HAP-1 (cell line): ENCODE measurements around the gene LYSMD2.
"Not testable (repeated sequence)": the region's sequence is repeated elsewhere in the genome, so short reads cannot be mapped to it uniquely, and the experiment has no call there.

Source experiments
- DNase-seq, 2 experiments: peaks; one replicate each; pipeline ENCODE4 v3.0.0-alpha.2; 2016 to 2020; ENCODE audit warnings: low spot score in 2 of 2
- H3K27me3 ChIP-seq: fragments of 250-450 bp; sonication (Bioruptor Pico); 2 replicates; pipeline ENCODE4 v1.5.1; 2020; ENCODE audit warnings: low read depth, mild to moderate bottlenecking, moderate library complexity
- H3K36me3 ChIP-seq: fragments of 250-450 bp; sonication (Bioruptor Pico); replicated peaks from 2 replicates; pipeline ENCODE4 v1.5.1; 2020; ENCODE audit warnings: mild to moderate bottlenecking
- H3K4me1 ChIP-seq: fragments of 250-450 bp; sonication (Bioruptor Pico); 2 replicates; pipeline ENCODE4 v1.5.1; 2020; ENCODE audit warnings: mild to moderate bottlenecking
- H3K4me3 ChIP-seq: fragments of 250-450 bp; sonication (Bioruptor Pico); 2 replicates; pipeline ENCODE4 v1.5.1; 2020; ENCODE audit warnings: mild to moderate bottlenecking, moderate library complexity
- H3K9me3 ChIP-seq: fragments of 250-450 bp; sonication (Bioruptor Pico); 2 replicates; pipeline ENCODE4 v1.5.1; 2020; ENCODE audit warnings: mild to moderate bottlenecking, moderate library complexity
- in situ Hi-C: fragments of 300-500 bp; cut with MboI; formaldehyde crosslinking; loops from 3 replicates; pipeline ENCODE4 v1.14.3; 2020; ENCODE audit warnings: low sequenced_read_pairs, inconsistent platforms, mixed read lengths

LYSMD2 gene, protein sequence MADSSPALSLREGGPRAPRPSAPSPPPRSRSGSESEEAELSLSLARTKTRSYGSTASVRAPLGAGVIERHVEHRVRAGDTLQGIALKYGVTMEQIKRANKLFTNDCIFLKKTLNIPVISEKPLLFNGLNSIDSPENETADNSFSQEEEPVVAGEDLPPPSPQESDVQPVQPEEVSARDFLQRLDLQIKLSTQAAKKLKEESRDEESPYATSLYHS

DNA sequence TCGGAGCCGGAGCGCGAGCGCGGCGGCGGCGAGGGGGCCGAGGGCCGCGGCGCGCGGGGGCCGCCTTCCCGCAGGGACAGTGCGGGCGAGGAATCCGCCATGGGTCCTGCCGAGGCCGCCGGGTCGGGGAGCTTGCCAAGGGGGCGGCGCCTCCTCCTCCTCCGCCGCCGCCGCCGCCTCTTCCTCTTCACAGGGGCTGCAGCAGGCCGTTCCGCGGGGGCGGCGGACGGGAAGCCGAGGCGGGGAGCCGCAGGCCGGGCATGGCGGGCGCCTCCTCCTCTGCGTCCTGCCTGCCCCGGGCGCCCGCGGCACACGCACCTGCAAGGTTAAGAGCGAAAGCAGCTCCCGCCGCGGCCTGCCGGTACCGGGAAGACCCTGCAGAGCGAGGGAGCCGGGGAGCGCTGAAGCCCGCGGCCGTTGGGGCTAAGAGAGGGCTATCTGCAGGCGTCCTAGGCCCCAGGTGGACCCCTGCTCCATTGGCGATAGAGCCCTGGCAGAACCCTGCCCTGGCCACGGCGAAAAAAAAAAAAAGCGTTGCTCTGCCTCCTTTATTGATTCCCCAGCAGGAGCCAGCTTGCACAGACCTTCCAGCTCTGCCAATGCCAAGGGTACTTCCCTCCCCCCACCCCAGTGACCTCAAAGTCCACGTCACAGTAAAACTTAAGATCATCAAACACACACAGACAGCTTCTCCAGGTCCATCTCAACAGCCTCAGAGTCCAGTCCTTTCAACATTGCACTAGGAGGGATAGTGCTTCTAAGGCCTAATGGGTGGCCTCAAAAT, at the start of gene LYSMD2:
TSS of gene LYSMD2 (minus strand) at position 134 of the 784 bp plus-strand sequence. CDS start at position 101, 33 bp downstream.
- DNase-seq: peak in 1 of 2 experiments; percentile 74
- Histone ChIP-seq H3K9me3 (no peaks in the 10 kb centered on the region), H3K4me1 (peaks cover 12% of the 10 kb centered on the region), H3K4me3 (peak within 1 kb of the TSS; percentile 27), H3K36me3 (no peaks in the 10 kb centered on the region; the same call in 1 of the 2 replicates), H3K27me3 (no peaks in the 10 kb centered on the region)
- in situ Hi-C loops: no loop called here

DNA sequence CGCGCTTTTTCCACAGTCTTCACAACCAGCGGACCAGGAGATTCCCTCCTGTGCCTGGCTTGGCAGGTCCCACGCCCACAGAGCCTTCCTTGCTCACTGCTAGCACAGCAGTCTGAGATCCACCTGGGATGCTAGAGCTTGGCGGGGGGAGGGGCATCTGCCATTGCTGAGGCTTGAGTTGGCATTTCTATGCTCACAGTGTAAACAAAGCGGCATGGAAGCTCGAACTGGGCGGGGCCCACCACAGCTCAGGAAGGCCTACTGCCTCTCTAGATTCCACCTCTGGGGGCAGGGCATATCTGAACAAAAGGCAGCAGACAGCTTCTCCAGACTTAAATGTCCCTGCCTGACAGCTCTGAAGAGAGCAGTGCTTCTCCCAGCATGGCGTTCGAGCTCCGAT, 49.7 kb upstream of the LYSMD2 start:
- H3K27me3 ChIP-seq, H3K4me1 ChIP-seq, in situ Hi-C loops, H3K9me3 ChIP-seq, H3K36me3 ChIP-seq, H3K4me3 ChIP-seq: not testable (repeated sequence)
- DNase-seq: peak in 1 of 2 experiments; percentile 37

DNA sequence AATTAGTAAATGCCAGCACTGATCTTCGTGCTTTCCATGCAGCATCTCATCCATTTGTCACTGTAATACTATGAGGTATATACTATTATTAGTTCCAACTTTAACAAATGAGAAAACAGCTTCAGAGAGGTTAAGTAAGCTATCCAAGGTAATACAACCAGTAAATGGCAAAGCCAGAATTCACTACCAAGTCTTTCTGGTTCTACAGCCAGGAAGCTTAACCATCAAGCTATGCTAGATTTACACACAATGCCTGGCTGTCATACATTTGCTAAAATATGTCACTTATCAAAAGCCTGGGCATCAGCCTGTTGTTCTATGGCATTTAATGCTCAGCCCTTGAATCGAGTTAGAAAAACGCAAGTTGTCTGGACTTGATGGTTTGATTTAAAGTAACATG, 46.5 kb upstream of the LYSMD2 start:
- DNase-seq: no peak
- peaks cover 4% of the 10 kb centered on the region; the same call in 1 of the 2 replicates for H3K36me3 ChIP-seq
- in situ Hi-C loops: no loop called here

DNA sequence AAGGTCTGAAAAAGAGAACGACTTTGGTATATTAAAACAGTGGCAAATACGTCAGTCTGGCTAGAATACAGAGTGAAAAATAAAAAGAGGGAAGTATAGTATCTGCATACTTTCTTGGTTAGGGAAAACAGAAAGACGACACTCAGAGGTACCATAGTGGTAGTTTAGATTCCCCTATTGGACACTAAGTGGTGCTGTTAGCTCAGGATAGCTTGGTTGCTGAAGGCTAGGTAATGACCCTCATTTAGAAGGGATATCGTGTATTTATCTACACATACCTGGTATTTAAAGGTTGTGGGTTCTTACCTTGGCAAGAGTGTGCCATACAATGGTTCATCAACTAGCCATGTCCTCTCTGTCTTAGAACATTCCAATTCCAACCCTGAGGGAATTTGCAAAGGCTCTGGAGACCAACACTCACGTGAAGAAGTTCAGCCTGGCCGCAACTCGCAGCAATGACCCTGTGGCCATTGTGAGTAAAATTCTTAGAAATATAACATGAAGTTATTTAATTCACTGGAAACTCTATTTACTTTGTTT, 45.0 kb upstream of the LYSMD2 start:
- Histone ChIP-seq H3K4me3 (no peak overlapping the region), H3K36me3 (peaks cover 4% of the 10 kb centered on the region; the same call in 1 of the 2 replicates), H3K4me1 (no peaks in the 10 kb centered on the region), H3K27me3 (no peaks in the 10 kb centered on the region), H3K9me3 (no peaks in the 10 kb centered on the region)
- in situ Hi-C loops: no loop called here
- DNase-seq: no peak

More for the DNA sequence above, 46.5 kb upstream of the LYSMD2 start:
- Histone ChIP-seq H3K4me3 (no peak overlapping the region), H3K9me3 (no peaks in the 10 kb centered on the region), H3K4me1 (no peaks in the 10 kb centered on the region), H3K27me3 (no peaks in the 10 kb centered on the region)

DNA sequence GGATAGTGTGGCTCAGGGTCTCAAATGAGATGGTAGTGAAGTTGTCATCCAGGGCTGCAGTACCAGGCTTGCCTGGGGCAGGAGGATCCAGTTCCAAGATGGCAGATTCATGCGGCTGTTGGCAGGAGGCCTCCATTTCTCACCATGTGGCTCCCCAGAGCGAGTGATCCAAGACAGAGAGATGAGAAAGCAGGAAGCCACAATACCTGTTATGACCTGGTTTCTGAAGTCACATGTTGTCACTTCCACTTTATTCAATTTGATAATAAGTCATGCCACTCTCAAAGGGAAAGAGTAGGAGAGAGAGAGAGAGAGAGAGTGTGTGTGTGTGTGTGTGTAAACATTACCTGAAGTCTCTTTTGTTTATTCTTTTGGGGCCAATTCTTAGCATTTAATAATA, 44.1 kb upstream of the LYSMD2 start:
- DNase-seq: no peak
- no peaks in the 10 kb centered on the region for H3K9me3 ChIP-seq
- no peak overlapping the region for H3K4me3 ChIP-seq
- in situ Hi-C loops: no loop called here
- H3K4me1 ChIP-seq: no peaks in the 10 kb centered on the region
- H3K27me3 ChIP-seq: no peaks in the 10 kb centered on the region
- H3K36me3 ChIP-seq: peaks cover 4% of the 10 kb centered on the region; the same call in 1 of the 2 replicates

DNA sequence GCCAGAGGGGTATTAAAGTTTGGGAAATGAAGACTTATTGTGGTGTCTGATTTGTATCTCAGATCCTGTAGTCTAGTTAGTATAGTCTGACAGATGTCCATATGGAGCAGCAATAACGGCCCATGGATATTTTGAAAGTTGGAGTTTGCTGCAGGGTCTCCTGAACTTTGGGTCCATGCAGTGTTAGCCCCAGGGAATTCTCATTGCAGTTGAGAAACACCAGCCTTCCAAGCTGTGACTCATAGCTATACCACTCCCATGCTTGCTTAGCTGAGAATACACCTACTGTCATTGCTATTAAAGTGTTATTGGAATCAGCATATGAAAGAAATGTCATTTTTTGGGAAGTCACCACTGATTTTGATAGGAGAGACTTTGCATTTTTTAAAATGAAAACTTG, 43.2 kb upstream of the LYSMD2 start:
- Histone ChIP-seq H3K4me1 (no peaks in the 10 kb centered on the region), H3K36me3 (peaks cover 4% of the 10 kb centered on the region; the same call in 1 of the 2 replicates), H3K4me3 (no peak overlapping the region), H3K9me3 (no peaks in the 10 kb centered on the region), H3K27me3 (no peaks in the 10 kb centered on the region)
- DNase-seq: no peak
- in situ Hi-C loops: no loop called here

DNA sequence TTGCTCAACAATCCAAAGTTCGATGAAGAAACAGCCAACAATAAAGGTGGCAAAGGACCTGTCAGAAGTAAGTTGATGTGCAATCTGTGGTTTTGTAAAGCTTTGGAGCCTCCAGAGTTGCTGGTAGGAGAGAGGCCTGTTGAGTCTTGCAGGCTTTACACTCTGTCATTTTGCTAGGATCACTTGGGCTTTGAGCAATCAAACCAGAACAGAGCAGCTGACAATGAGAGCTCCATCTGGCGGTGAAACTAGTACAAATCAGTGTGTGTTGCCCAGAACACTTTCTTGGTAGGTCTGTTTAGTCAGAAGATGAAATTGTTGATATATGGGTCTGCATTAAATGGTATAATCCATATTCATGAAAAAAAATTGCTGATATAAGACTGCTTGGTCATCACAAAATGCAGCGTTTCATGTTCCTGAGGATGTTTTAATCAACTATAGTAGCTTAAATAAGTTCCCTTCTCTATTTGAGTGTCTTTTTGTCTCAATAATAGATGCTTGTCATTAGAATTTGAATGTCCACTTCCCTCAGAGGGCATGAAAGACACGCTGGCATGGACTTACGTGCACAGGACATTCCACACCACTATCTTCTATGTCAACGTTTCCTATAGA, 39.6 kb upstream of the LYSMD2 start:
- Histone ChIP-seq H3K27me3 (no peaks in the 10 kb centered on the region), H3K4me3 (no peak overlapping the region), H3K36me3 (peaks cover 6% of the 10 kb centered on the region; the same call in 1 of the 2 replicates), H3K4me1 (peaks cover 11% of the 10 kb centered on the region), H3K9me3 (no peaks in the 10 kb centered on the region)
- in situ Hi-C loops: loop anchor here (5.0 kb wide), 1 partner anchor 140 kb away; no protein-coding TSS in a partner anchor
- DNase-seq: peak; percentile 67 to 79

DNA sequence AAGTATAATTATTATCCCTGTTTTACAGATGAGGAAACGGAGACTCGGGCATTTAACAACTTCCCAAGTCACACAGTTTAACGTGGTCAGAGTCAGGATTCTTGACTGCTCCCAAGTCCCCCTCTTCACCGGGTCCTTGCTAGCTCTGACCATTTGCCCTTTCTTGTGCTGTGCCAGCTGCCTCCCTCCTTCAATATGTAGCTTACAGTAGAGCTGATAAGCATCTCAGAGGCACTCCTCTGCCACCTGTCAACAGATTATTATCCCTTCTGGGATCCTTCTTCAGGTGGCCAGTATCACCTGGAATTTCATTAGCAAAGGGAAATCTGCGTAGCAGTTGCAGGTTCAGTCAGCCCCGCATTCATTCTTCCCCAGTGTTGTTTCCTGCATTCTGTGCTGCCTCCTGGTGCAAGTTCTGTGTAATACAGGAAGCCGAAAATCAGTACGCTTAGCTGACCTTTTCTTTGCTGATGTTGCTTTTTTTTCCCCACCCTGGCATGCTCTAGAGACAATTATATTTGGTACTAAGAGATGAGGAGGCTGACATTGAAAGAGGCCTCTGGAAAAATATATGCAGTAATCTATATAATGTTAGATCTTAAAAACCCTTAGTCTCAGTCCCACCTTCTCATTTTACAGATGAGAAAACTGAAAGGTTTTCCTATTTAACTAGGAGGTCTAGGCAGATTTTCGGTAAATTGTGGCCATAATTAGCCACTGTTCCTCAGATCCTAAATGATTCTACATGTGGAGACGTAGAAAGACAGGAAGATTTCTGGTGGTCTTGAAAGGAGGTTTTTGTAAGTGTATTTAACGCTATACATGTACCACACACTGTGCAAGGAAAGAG, 38.7 kb upstream of the LYSMD2 start:
- peaks cover 3% of the 10 kb centered on the region; the same call in 1 of the 2 replicates for H3K36me3 ChIP-seq
- DNase-seq: peak; percentile 54 to 66
- H3K4me3 ChIP-seq: no peak overlapping the region
- H3K27me3 ChIP-seq: no peaks in the 10 kb centered on the region
- H3K4me1 ChIP-seq: peaks cover 11% of the 10 kb centered on the region
- in situ Hi-C loops: loop anchor here (5.0 kb wide), 1 partner anchor 139 kb away; no protein-coding TSS in a partner anchor
- H3K9me3 ChIP-seq: no peaks in the 10 kb centered on the region

DNA sequence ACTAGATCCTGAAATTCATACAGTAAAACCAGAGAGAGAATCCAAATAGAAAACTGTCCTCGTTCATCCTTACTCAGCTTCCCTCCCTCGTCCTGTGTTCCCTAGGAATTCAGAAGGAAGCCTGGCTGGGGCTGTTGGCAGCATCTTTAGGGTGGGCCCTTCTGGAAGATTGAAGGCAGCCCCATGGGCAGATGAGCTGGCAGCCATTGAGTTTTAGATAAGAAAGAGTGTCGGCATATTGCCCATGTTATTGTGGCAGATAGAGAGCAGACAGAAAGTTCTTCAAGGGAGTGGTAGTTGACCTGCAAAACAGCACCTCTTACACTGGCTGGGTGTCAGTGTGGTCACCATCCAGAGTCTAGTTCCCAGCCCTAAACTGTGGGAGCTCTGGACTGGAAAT, 37.5 kb upstream of the LYSMD2 start:
- Histone ChIP-seq H3K4me3 (no peak overlapping the region), H3K27me3 (no peaks in the 10 kb centered on the region), H3K36me3 (peaks cover 3% of the 10 kb centered on the region; the same call in 1 of the 2 replicates), H3K9me3 (no peaks in the 10 kb centered on the region), H3K4me1 (peaks cover 11% of the 10 kb centered on the region)
- no peak for DNase-seq
- in situ Hi-C loops: loop anchor here (5.0 kb wide), 1 partner anchor 138 kb away; no protein-coding TSS in a partner anchor

DNA sequence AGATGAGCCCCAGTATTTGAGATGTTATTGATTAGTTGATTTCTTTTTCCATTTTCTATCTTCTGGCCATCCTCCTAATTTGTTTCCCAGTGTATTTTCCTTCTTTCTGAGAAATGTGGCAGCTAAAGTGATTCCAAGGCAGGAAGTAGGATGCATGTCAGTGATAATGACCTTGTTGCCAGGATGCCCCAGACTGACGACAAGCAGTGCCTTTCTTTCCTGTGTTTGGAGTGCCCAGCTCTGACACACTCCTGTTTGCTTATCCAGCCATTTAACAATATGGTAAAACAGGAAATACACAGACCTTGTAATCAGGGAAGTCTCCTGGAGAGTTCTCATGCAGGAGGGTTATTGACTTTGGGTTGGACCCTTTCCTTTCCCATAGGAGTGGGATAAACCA, 34.3 kb upstream of the LYSMD2 start:
- peaks cover 9% of the 10 kb centered on the region for H3K36me3 ChIP-seq
- no peak for DNase-seq
- peaks cover 11% of the 10 kb centered on the region for H3K4me1 ChIP-seq
- H3K27me3 ChIP-seq: no peaks in the 10 kb centered on the region
- in situ Hi-C loops: no loop called here
- H3K9me3 ChIP-seq: no peaks in the 10 kb centered on the region
- H3K4me3 ChIP-seq: no peak overlapping the region

DNA sequence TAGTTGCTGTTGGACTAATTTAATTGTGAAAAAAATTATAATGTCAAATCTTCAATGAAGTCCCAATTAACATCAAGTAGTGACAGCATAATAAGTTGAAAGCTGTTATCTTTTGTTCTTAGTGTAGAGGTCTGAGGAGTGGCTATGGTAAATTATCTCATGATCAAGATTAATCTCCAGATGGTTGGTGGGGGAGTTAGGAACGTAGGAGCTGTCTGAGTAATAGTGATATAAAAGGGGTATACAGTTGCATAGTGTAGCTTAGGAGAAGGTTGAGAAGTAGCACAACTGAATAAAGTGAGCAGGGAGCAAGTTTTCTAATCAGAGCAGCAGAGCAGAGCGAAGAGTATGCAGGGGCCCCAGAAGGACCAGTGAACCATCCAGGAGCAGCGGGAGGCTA, 33.4 kb upstream of the LYSMD2 start:
- H3K9me3 ChIP-seq: no peaks in the 10 kb centered on the region
- DNase-seq: no peak
- H3K4me1 ChIP-seq: peaks cover 15% of the 10 kb centered on the region
- H3K27me3 ChIP-seq: no peaks in the 10 kb centered on the region
- H3K36me3 ChIP-seq: peaks cover 9% of the 10 kb centered on the region
- in situ Hi-C loops: no loop called here
- no peak overlapping the region for H3K4me3 ChIP-seq

DNA sequence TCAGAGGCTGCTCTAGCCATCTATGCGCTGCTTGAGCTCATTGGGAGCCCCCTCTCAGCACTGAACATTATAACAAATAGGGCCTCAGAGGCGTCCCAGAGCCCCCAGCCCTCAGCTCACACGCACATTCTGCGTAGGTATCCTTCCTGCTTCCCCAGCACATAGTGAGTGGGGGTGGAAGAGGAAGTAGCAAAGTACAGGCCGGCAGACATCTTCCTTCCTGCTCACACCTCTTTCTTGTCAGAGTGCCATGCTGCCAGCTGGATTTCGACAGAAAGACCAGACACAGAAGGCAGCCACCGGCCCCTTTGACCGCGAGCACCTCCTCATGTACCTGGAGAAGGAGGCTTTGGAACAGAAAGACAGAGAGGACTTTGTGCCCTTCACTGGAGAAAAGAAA, 30.6 kb upstream of the LYSMD2 start:
- no peak overlapping the region for H3K4me3 ChIP-seq
- H3K9me3 ChIP-seq: no peaks in the 10 kb centered on the region
- H3K4me1 ChIP-seq: peaks cover 10% of the 10 kb centered on the region
- in situ Hi-C loops: no loop called here
- no peaks in the 10 kb centered on the region for H3K27me3 ChIP-seq
- peaks cover 6% of the 10 kb centered on the region for H3K36me3 ChIP-seq
- no peak for DNase-seq

DNA sequence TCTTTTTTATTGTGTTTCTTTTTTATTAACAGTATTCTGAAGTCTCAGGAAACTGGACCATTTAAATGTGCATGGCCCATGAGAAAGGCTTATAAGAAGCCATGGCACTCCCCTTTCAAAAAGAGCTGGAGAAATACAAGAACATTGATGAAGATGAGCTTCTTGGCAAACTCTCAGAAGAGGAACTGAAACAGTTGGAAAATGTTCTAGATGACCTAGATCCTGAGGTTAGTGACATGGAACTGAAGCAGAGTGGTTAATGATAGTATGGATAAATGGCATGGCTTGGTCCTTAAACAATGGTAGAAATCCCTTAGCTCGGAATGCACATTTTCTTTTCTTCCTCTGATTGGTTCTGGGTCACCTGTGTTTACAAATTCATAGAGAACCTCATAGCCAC, 28.9 kb upstream of the LYSMD2 start:
- Histone ChIP-seq H3K9me3 (no peaks in the 10 kb centered on the region), H3K4me1 (peaks cover 10% of the 10 kb centered on the region), H3K36me3 (peaks cover 6% of the 10 kb centered on the region), H3K4me3 (no peak overlapping the region), H3K27me3 (no peaks in the 10 kb centered on the region)
- no peak for DNase-seq
- in situ Hi-C loops: no loop called here
